Gastroesophageal sphincter (tissue), 4 donors: Measurements from ENCODE around the gene FAM47E. TPM values are rescaled to one million over a fixed set of nuclear protein-coding genes. Genes with fewer than 3 reads are reported as not detected.

Experiments used
- ATAC-seq: fragments of 150-250 bp; one replicate; pipeline ENCODE4 v1.9.1; 2016; ENCODE audit warnings: mild to moderate bottlenecking, moderate library complexity
- H3K27ac ChIP-seq, 4 donors: fragments of 200-600 bp; sonication (generic) in 3 of 4; 1 replicate in 3 of 4; 2 replicates in 1 of 4; pipeline ENCODE4 v1.5.1; 2016 to 2019
- H3K27me3 ChIP-seq: fragments of 200-600 bp; sonication (generic); one replicate; pipeline ENCODE4 v1.5.1; 2019
- H3K36me3 ChIP-seq, 2 donors: fragments of 200-600 bp; sonication (generic); one replicate each; pipeline ENCODE4 v1.5.1; 2019; ENCODE audit warnings: control low read depth in 1 of 2
- H3K4me1 ChIP-seq, 3 donors: fragments of 200-600 bp; sonication (generic); 1 replicate in 2 of 3; 2 replicates in 1 of 3; pipeline ENCODE4 v1.5.1; 2016 to 2019; ENCODE audit warnings: control low read depth in 2 of 3
- H3K4me3 ChIP-seq, 2 donors: fragments of 200-600 bp; sonication (generic); one replicate each; pipeline ENCODE4 v1.5.1; 2019; ENCODE audit warnings: mild to moderate bottlenecking in 1 of 2, moderate library complexity in 1 of 2
- H3K9me3 ChIP-seq, 3 donors: fragments of 200-600 bp; sonication (generic); one replicate each; pipeline ENCODE4 v1.5.1; 2017 to 2019; ENCODE audit warnings: control low read depth in 2 of 3
- EP300 ChIP-seq: sonication (generic); formaldehyde crosslinking; IDR thresholded peaks from one replicate; pipeline ENCODE4 v1.6.1; 2017; ENCODE audit warnings: antibody characterized with exemption, mild to moderate bottlenecking
- POLR2A ChIP-seq, 2 donors: fragments of 450-650 bp; IDR thresholded peaks; one replicate each; pipeline ENCODE4 v1.6.1; 2017; ENCODE audit warnings: antibody characterized with exemption in 2 of 2, mild to moderate bottlenecking in 2 of 2, moderate library complexity in 1 of 2
- POLR2AphosphoS5 ChIP-seq: sonication (generic); formaldehyde crosslinking; IDR thresholded peaks from one replicate; pipeline ENCODE4 v1.6.1; 2017; ENCODE audit warnings: antibody characterized with exemption
- WGBS, 2 donors: methylation state at CpG; one replicate each; pipeline ENCODE4 v1.1.5; 2018; ENCODE audit warnings: low coverage in 1 of 2; 5-methylcytosine and 5-hydroxymethylcytosine counted together
- total RNA-seq, 4 donors: library from RNA; depleted of rRNA; stranded (reverse); fragments of >200 nt; gene quantifications; one replicate each; pipeline ENCODE4 v1.1.0, GENCODE V29; 2016
- TF ChIP-seq, protein P1 (sequence below), 4 experiments: fragments of 200-600 bp in 2 of 4; fragments of 450-650 bp in 2 of 4; sonication (generic) in 1 of 4; IDR thresholded peaks; one replicate each; pipeline ENCODE4 v1.5.1; 2017 to 2019; ENCODE audit warnings: antibody characterized with exemption in 4 of 4, mild to moderate bottlenecking in 2 of 4, moderate library complexity in 2 of 4

FAM47E gene
- total RNA-seq, 4 donors from 2014 or later: 1.1 to 6.2 (median 4.0) TPM

DNA sequence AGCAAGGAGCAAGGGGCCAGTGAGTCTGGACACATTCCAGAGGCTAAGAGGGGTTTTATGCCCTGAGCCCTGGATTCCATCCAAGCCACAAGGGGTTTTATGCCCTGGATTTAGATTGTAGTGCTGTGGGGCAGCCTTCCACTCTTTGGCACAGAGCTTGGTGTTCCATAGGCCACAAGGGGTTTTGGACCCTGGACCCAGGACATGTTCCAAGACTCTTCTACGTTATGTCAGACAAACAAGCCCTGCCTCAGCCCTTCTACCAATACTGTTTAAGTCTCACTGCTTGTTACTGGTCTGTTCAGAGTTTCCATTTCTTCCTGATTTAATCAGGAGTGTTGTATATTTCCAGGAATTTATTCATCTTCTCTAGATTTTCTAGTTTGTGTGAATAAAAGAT is 25.1 kb upstream of the FAM47E start:
- Histone ChIP-seq H3K27me3 (no peaks in the 10 kb centered on the region), H3K27ac (no peak overlapping the region), H3K9me3 (no peaks in the 10 kb centered on the region), H3K4me3 (no peak overlapping the region), H3K4me1 (no peaks in the 10 kb centered on the region), H3K36me3 (no peaks in the 10 kb centered on the region)
- 0% methylated on average over 1 of the region's 1 CpG for WGBS, 2 donors
- TF ChIP-seq, protein P1, sequence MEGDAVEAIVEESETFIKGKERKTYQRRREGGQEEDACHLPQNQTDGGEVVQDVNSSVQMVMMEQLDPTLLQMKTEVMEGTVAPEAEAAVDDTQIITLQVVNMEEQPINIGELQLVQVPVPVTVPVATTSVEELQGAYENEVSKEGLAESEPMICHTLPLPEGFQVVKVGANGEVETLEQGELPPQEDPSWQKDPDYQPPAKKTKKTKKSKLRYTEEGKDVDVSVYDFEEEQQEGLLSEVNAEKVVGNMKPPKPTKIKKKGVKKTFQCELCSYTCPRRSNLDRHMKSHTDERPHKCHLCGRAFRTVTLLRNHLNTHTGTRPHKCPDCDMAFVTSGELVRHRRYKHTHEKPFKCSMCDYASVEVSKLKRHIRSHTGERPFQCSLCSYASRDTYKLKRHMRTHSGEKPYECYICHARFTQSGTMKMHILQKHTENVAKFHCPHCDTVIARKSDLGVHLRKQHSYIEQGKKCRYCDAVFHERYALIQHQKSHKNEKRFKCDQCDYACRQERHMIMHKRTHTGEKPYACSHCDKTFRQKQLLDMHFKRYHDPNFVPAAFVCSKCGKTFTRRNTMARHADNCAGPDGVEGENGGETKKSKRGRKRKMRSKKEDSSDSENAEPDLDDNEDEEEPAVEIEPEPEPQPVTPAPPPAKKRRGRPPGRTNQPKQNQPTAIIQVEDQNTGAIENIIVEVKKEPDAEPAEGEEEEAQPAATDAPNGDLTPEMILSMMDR (IDR thresholded peaks at IDR 0.05): no peak
- TF ChIP-seq EP300: no peak
- no peak for TF ChIP-seq POLR2A (IDR thresholded peaks at IDR 0.05)
- no peak for TF ChIP-seq POLR2AphosphoS5
- no peak for ATAC-seq

GRCh38 chr4:76232681-76233080 is 18.8 kb upstream of the FAM47E start:
- Histone ChIP-seq H3K4me1 (peaks cover 0 to 22% (median 0%) of the 10 kb centered on the region in 3 donors), H3K36me3 (no peaks in the 10 kb centered on the region), H3K27ac (peak overlapping the region in 1 of 4 donors; percentile 26), H3K27me3 (no peaks in the 10 kb centered on the region), H3K4me3 (no peak overlapping the region), H3K9me3 (no peaks in the 10 kb centered on the region)
- TF ChIP-seq, protein P1 (IDR thresholded peaks at IDR 0.05): no peak
- TF ChIP-seq EP300: no peak
- no peak for TF ChIP-seq POLR2A (IDR thresholded peaks at IDR 0.05)
- TF ChIP-seq POLR2AphosphoS5: no peak
- ATAC-seq: no peak
- 65 to 67% methylated on average over 1 of the region's 1 CpG for WGBS, 2 donors

DNA sequence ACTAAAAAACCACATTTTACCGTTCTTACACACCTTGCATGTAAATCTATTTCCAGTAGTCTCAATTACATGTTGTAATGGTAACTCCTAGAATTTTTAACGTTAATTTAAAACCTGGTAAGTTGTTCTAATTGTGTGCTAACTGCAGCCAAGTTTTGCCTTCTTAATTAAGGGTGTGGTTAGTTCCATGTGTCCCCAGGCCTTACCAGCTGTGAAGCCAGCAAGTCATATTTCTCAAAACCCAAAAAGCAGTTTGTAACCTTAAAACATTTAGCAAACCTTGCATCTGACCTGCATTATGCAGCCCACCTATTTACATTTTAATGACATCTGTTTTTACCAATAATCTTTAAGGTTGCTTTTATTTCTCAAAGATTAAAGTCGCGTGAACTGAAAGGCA is 18.4 kb upstream of the FAM47E start:
- Histone ChIP-seq H3K9me3 (no peaks in the 10 kb centered on the region), H3K27ac (no peak overlapping the region), H3K36me3 (no peaks in the 10 kb centered on the region), H3K27me3 (no peaks in the 10 kb centered on the region), H3K4me3 (no peak overlapping the region), H3K4me1 (peaks cover 0 to 22% (median 0%) of the 10 kb centered on the region in 3 donors)
- ATAC-seq: no peak
- WGBS, 2 donors: 66 to 78% methylated on average over 4 of the region's 4 CpGs
- TF ChIP-seq, protein P1 (IDR thresholded peaks at IDR 0.05): no peak
- TF ChIP-seq EP300: no peak
- TF ChIP-seq POLR2A (IDR thresholded peaks at IDR 0.05): no peak
- no peak for TF ChIP-seq POLR2AphosphoS5

GRCh38 chr4:76233529-76233928 is 18.0 kb upstream of the FAM47E start:
- WGBS, 2 donors: 50 to 72% methylated on average over 2 of the region's 2 CpGs
- no peaks in the 10 kb centered on the region for H3K36me3 ChIP-seq
- H3K4me3 ChIP-seq: no peak overlapping the region
- H3K9me3 ChIP-seq: no peaks in the 10 kb centered on the region
- no peaks in the 10 kb centered on the region for H3K27me3 ChIP-seq
- no peak for ATAC-seq
- TF ChIP-seq EP300 (no peak), POLR2A (IDR thresholded peaks at IDR 0.05) (no peak), POLR2AphosphoS5 (no peak)
- TF ChIP-seq, protein P1 (IDR thresholded peaks at IDR 0.05): no peak
- no peak overlapping the region for H3K27ac ChIP-seq
- peaks cover 0 to 22% (median 0%) of the 10 kb centered on the region in 3 donors for H3K4me1 ChIP-seq

DNA sequence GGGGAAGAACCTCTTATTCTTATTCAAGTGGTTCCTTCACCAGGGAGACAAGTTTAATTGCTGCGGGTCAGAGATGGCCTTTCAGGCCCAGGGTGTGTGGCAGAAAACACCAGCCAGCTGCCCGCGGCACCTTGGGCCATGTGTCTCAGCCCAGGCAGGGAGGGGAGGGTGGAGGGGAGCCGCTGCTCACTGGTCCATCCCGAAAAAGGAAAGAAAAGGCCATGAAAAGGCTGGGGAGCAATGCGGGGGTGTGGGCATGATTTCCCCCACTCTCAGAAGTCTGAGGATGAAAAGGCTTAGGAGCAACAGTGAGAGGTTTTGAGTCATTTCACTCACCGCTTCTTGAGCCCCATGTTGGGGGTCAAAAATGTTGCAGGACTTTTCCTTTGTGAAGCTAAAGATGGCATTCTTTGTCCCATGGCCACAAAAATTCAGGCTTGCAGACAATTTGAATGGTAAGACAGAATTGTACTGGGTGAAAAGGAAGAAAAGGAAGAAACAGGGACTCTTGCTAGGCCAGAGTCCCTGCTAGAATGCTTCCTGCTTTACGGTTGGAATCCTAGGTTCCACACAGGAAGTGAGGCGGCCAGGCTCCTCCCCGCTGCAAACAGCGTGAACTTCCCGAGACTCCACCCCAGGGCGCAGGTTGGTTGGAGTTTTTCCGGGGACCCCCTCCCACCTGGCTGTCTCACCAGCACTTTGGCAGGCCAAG is 17.4 kb upstream of the FAM47E start:
- TF ChIP-seq POLR2AphosphoS5: no peak
- no peak for TF ChIP-seq POLR2A (IDR thresholded peaks at IDR 0.05)
- no peak for TF ChIP-seq EP300
- TF ChIP-seq, protein P1 (IDR thresholded peaks at IDR 0.05): no peak
- WGBS, 2 donors: 80 to 90% methylated on average over 2 to 7 of the region's 14 CpGs
- peaks cover 0 to 22% (median 0%) of the 10 kb centered on the region in 3 donors for H3K4me1 ChIP-seq
- no peak for ATAC-seq
- no peaks in the 10 kb centered on the region for H3K36me3 ChIP-seq
- H3K27ac ChIP-seq: no peak overlapping the region
- H3K4me3 ChIP-seq: no peak overlapping the region
- no peaks in the 10 kb centered on the region for H3K27me3 ChIP-seq
- no peaks in the 10 kb centered on the region for H3K9me3 ChIP-seq
